CD4-positive, CD25-positive, alpha-beta regulatory T cell (primary cell): Measurements from ENCODE around the gene CD34. TPM values are rescaled to one million over a fixed set of nuclear protein-coding genes. Genes with fewer than 3 reads are reported as not detected.

Source experiments
- ATAC-seq, 2 donors: fragments of 150-1000 bp; cut with Tn5 transposase; one replicate each; pipeline ENCODE4 v1.10.0; 2021; ENCODE audit warnings: low read depth in 2 of 2, moderate number of reproducible peaks in 2 of 2, moderate library complexity in 1 of 2
- DNase-seq, 3 donors: peaks; one replicate each; pipeline versions ENCODE4 v3.0.0 to v3.0.0-alpha.2; 2012 to 2022; ENCODE audit warnings: mixed read lengths in 1 of 3
- H3K27ac ChIP-seq: one replicate; pipeline ENCODE4 v1.7.0; 2013; ENCODE audit warnings: mild to moderate bottlenecking, low read length; ENCODE audit not compliant: insufficient read depth, poor library complexity, severe bottlenecking
- H3K27me3 ChIP-seq: one replicate; pipeline ENCODE4 v1.7.0; 2013; ENCODE audit warnings: low read length; ENCODE audit not compliant: control insufficient read depth, insufficient read depth
- H3K36me3 ChIP-seq: one replicate; pipeline ENCODE4 v1.7.0; 2013; ENCODE audit warnings: mild to moderate bottlenecking, low read length, moderate library complexity; ENCODE audit not compliant: control insufficient read depth, insufficient read depth
- H3K4me1 ChIP-seq: 2 replicates; pipeline ENCODE4 v1.7.0; 2013; ENCODE audit warnings: mild to moderate bottlenecking, low read length; ENCODE audit not compliant: insufficient read depth, control insufficient read depth, poor library complexity, severe bottlenecking
- H3K4me3 ChIP-seq: one replicate; pipeline ENCODE4 v1.7.0; 2013; ENCODE audit warnings: low read depth, mild to moderate bottlenecking, low read length, moderate library complexity
- H3K9me3 ChIP-seq, 2 experiments: 1 replicate in 1 of 2; 2 replicates in 1 of 2; pipeline ENCODE4 v1.7.0; 2013; ENCODE audit warnings: low read length in 2 of 2, mild to moderate bottlenecking in 1 of 2, moderate library complexity in 1 of 2; ENCODE audit not compliant: control insufficient read depth in 2 of 2
- H3K27ac Mint-ChIP-seq, 3 donors: one replicate each; pipeline ENCODE4 v1.8.0; 2020 to 2022; ENCODE audit warnings: mild to moderate bottlenecking in 3 of 3, mixed read lengths in 3 of 3, moderate library complexity in 2 of 3
- H3K27me3 Mint-ChIP-seq: one replicate; pipeline ENCODE4 v1.8.0; 2022; ENCODE audit warnings: mild to moderate bottlenecking, mixed read lengths
- H3K36me3 Mint-ChIP-seq: one replicate; pipeline ENCODE4 v1.8.0; 2020; ENCODE audit warnings: mixed read lengths
- H3K4me1 Mint-ChIP-seq, 4 donors: one replicate each; pipeline ENCODE4 v1.8.0; 2020 to 2022; ENCODE audit warnings: mixed read lengths in 4 of 4, mild to moderate bottlenecking in 1 of 4
- H3K4me3 Mint-ChIP-seq, 4 donors: one replicate each; pipeline ENCODE4 v1.8.0; 2020 to 2022; ENCODE audit warnings: mild to moderate bottlenecking in 4 of 4, mixed read lengths in 4 of 4, moderate library complexity in 3 of 4
- H3K9me3 Mint-ChIP-seq, 7 donors: one replicate each; pipeline ENCODE4 v1.8.0; 2020 to 2022; ENCODE audit warnings: mixed read lengths in 7 of 7, mild to moderate bottlenecking in 3 of 7, moderate library complexity in 2 of 7
- polyA plus RNA-seq, 4 donors: library from polyadenylated mRNA; unstranded; fragments of 300-500 nt; fragmentation: Illumina TruSeq; gene quantifications; one replicate each; pipeline ENCODE4 v1.2.3, GENCODE V29; 2021
- total RNA-seq: library from RNA; stranded (reverse); gene quantifications from one replicate; pipeline ENCODE4 v1.2.3, GENCODE V29; 2022

Gene CD34
- 1.9 TPM for total RNA-seq
- polyA plus RNA-seq, result under 1 TPM in 1 of 4 donors, not detected in 3; 0.02 TPM

GRCh38 chr1:207910591-207911354 lies at the start of gene CD34:
Gene CD34 (minus strand): TSS chr1:207911125. CDS start chr1:207911080, 45 bp downstream.
- DNase-seq (no peak), ATAC-seq (no peak)
- H3K9me3 ChIP-seq, result no peaks in the 10 kb centered on the region
- no peak within 1 kb of the TSS for H3K27ac ChIP-seq
- peaks cover 32% of the 10 kb centered on the region for H3K27me3 ChIP-seq
- no peak within 1 kb of the TSS for H3K4me3 ChIP-seq
- peaks cover 0 to 14% (median 4%) of the 10 kb centered on the region in 4 donors for H3K4me1 Mint-ChIP-seq
- peak within 1 kb of the TSS in 3 of 4 donors; percentile 5 to 60 (median 51) for H3K4me3 Mint-ChIP-seq
- H3K9me3 Mint-ChIP-seq, result peaks cover 0 to 4% (median 0%) of the 10 kb centered on the region in 7 donors
- H3K36me3 Mint-ChIP-seq, result no peaks in the 10 kb centered on the region
- H3K27me3 Mint-ChIP-seq, result peaks cover 54% of the 10 kb centered on the region
- H3K27ac Mint-ChIP-seq, result no peak within 1 kb of the TSS
- peaks cover 10% of the 10 kb centered on the region for H3K4me1 ChIP-seq
- H3K36me3 ChIP-seq, result no peaks in the 10 kb centered on the region

DNA sequence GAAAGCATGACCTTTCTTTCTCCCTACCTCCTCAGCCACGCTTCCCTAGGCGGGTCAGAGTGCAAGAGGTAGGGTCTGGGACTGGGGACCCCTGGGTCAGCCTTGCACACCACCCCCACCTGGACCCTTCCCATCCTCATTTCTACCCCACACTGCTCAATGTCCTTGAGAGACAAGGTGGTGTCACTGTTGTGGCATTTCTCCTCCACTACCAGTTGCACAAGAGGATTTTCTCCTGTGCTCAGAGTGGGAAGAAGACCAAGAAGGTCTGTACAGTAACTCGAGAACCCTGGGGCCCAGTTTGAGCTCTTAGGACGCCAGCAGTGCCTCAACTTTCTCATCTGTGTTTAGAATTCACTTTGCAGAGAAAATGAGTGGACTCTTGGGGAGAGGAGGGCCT lies 49.4 kb upstream of the CD34 start:
- H3K27me3 Mint-ChIP-seq, result peaks cover 52% of the 10 kb centered on the region
- Histone ChIP-seq H3K36me3 (no peaks in the 10 kb centered on the region), H3K4me3 (no peak overlapping the region), H3K9me3 (no peaks in the 10 kb centered on the region), H3K27ac (no peak overlapping the region), H3K4me1 (peaks cover 18% of the 10 kb centered on the region), H3K27me3 (peaks cover 32% of the 10 kb centered on the region)
- no peak for ATAC-seq
- no peak for DNase-seq
- peaks cover 0 to 15% (median 8%) of the 10 kb centered on the region in 4 donors for H3K4me1 Mint-ChIP-seq
- H3K36me3 Mint-ChIP-seq, result no peaks in the 10 kb centered on the region
- peaks cover 0 to 1% (median 0%) of the 10 kb centered on the region in 7 donors for H3K9me3 Mint-ChIP-seq
- H3K27ac Mint-ChIP-seq, result no peak overlapping the region
- peak overlapping the region in 1 of 4 donors; percentile 40 for H3K4me3 Mint-ChIP-seq

DNA sequence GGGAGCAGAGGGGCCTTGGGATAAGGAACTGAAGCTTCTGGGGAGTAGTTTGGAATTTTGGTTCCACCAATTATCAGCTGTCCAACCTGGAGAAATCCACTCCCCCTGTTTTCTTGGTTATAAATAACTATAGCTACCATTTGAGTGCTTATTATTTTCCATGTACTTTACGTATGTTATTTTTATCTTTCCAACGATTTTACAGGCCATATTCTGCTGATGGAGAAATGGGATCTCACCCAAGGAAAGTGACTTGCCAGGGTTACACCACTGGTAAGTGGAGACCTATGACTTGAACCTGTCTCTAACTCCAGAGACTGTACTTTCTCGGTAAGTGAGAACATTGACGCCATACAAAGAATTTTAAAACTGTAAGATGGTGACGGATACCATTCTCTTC lies 49.0 kb upstream of the CD34 start:
- peaks cover 0 to 15% (median 8%) of the 10 kb centered on the region in 4 donors for H3K4me1 Mint-ChIP-seq
- H3K36me3 ChIP-seq, result no peaks in the 10 kb centered on the region
- DNase-seq, result no peak
- peaks cover 53% of the 10 kb centered on the region for H3K27me3 Mint-ChIP-seq
- H3K4me1 ChIP-seq, result peaks cover 18% of the 10 kb centered on the region
- H3K27me3 ChIP-seq, result peaks cover 35% of the 10 kb centered on the region
- ATAC-seq, result no peak
- H3K9me3 Mint-ChIP-seq, result peaks cover 0 to 1% (median 0%) of the 10 kb centered on the region in 7 donors
- H3K9me3 ChIP-seq, result no peaks in the 10 kb centered on the region
- no peaks in the 10 kb centered on the region for H3K36me3 Mint-ChIP-seq
- H3K4me3 ChIP-seq, result no peak overlapping the region
- no peak overlapping the region for H3K27ac Mint-ChIP-seq
- peak overlapping the region in 1 of 4 donors; percentile 69 for H3K4me3 Mint-ChIP-seq
- no peak overlapping the region for H3K27ac ChIP-seq

- Mint-ChIP-seq H3K4me3 (peak overlapping the region in 2 of 4 donors; percentile 69 to 74), H3K27ac (no peak overlapping the region), H3K9me3 (peaks cover 0 to 1% (median 0%) of the 10 kb centered on the region in 7 donors), H3K27me3 (peaks cover 58% of the 10 kb centered on the region), H3K4me1 (peaks cover 0 to 12% (median 7%) of the 10 kb centered on the region in 4 donors), H3K36me3 (no peaks in the 10 kb centered on the region)
- Histone ChIP-seq H3K27ac (no peak overlapping the region), H3K4me1 (peaks cover 18% of the 10 kb centered on the region), H3K4me3 (no peak overlapping the region), H3K27me3 (peaks cover 41% of the 10 kb centered on the region), H3K36me3 (no peaks in the 10 kb centered on the region), H3K9me3 (no peaks in the 10 kb centered on the region)
- ATAC-seq (no peak), DNase-seq (no peak)
Measured at GRCh38 chr1:207959141-207959825, 48.4 kb upstream of the CD34 start.

DNA sequence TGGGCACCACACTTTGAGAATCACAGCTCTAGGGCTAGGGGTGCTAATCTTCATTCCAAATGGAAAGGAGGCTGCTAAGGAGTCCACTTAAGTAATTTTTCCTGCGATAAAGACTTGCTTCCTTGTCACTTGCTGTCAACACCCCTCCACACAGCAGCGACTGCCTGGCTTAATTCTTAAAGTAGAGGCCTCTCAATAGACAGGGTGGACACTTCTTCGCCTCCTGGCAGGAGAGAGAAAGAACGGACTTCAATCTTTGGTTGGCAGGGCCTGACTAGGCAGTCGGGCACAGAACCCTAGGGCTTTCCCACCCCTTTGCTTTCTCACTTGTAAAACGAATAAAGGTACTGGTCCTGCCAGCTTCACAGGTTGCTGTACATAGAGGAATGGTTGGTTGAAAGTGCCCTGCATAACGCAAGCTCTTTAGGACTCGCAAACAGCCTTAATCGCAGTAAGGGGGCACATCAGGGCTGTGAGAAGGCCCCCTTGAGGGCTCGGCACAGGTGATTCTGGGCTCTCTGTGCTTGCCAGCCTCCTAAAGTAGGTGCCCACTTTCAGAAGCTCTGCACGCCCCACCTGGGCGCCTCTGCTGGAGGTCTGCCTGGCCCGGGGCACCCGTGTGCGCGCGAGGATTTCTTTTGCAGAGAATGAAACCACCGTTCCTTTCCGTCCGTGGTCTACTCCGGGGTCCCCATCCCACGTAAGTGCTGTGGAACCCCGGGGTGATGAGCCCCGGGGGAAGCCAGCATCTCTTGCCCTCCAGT lies 47.6 kb upstream of the CD34 start:
- ATAC-seq (no peak), DNase-seq (peak in 1 of 3 donors; percentile 6)
- Histone ChIP-seq H3K9me3 (no peaks in the 10 kb centered on the region), H3K36me3 (no peaks in the 10 kb centered on the region), H3K4me1 (peaks cover 18% of the 10 kb centered on the region), H3K27me3 (peaks cover 44% of the 10 kb centered on the region), H3K27ac (no peak overlapping the region), H3K4me3 (no peak overlapping the region)
- H3K27ac Mint-ChIP-seq, result no peak overlapping the region
- H3K4me3 Mint-ChIP-seq, result peak overlapping the region in 1 of 4 donors; percentile 45
- H3K36me3 Mint-ChIP-seq, result no peaks in the 10 kb centered on the region
- H3K9me3 Mint-ChIP-seq, result peaks cover 0 to 1% (median 0%) of the 10 kb centered on the region in 7 donors
- peaks cover 0 to 10% (median 7%) of the 10 kb centered on the region in 4 donors for H3K4me1 Mint-ChIP-seq
- peaks cover 58% of the 10 kb centered on the region for H3K27me3 Mint-ChIP-seq

- Mint-ChIP-seq H3K4me1 (no peaks in the 10 kb centered on the region), H3K4me3 (no peak overlapping the region), H3K27me3 (peaks cover 56% of the 10 kb centered on the region), H3K36me3 (no peaks in the 10 kb centered on the region), H3K9me3 (peaks cover 0 to 1% (median 0%) of the 10 kb centered on the region in 7 donors), H3K27ac (no peak overlapping the region)
- Histone ChIP-seq H3K9me3 (no peaks in the 10 kb centered on the region), H3K4me3 (no peak overlapping the region), H3K36me3 (no peaks in the 10 kb centered on the region), H3K27ac (no peak overlapping the region), H3K27me3 (peaks cover 47% of the 10 kb centered on the region), H3K4me1 (peaks cover 12% of the 10 kb centered on the region)
- ATAC-seq (no peak), DNase-seq (no peak)
Measured at GRCh38 chr1:207956986-207957385, 46.1 kb upstream of the CD34 start.

GRCh38 chr1:207954104-207954503 lies 43.2 kb upstream of the CD34 start:
- peaks cover 6% of the 10 kb centered on the region for H3K4me1 ChIP-seq
- Mint-ChIP-seq H3K4me3 (no peak overlapping the region), H3K27me3 (peaks cover 37% of the 10 kb centered on the region), H3K36me3 (no peaks in the 10 kb centered on the region), H3K27ac (no peak overlapping the region), H3K9me3 (peaks cover 0 to 1% (median 0%) of the 10 kb centered on the region in 7 donors), H3K4me1 (no peaks in the 10 kb centered on the region)
- H3K9me3 ChIP-seq, result no peaks in the 10 kb centered on the region
- no peaks in the 10 kb centered on the region for H3K36me3 ChIP-seq
- no peak overlapping the region for H3K4me3 ChIP-seq
- DNase-seq, result no peak
- ATAC-seq, result no peak
- no peak overlapping the region for H3K27ac ChIP-seq
- peaks cover 42% of the 10 kb centered on the region for H3K27me3 ChIP-seq
